ENCODE results near the gene PTPRK. TPM values are rescaled to one million over a fixed set of nuclear protein-coding genes. Genes with fewer than 3 reads are reported as not detected.

PTPRK gene
- total RNA-seq, 1 experiment from 2014 or later, result 89.3 TPM

- no peak overlapping the region for H3K27ac ChIP-seq
- 0 out of 2 replicates have a peak, but pooled peaks cover 5% of the 10 kb centered on the region for H3K36me3 ChIP-seq (ENCODE audit: low read depth)
- no TSS peak for BruUV-seq (replicated peaks)
- TF ChIP-seq EZH2 (IDR thresholded peaks at IDR 0.05; ENCODE audit: low read depth) (no peak), CTCF (conservative IDR thresholded peaks at IDR 0.05) (no peak)
- peaks cover 53% of the 10 kb centered on the region for H3K79me2 ChIP-seq (ENCODE audit: low read depth)
- no peak overlapping the region for H3K4me3 ChIP-seq
- DNase-seq, result no peak
- CTCF ChIA-PET, result interaction anchor here (0.6 to 0.7 kb wide), 2 partner anchors 166 to 564 kb away, joined by 3 to 6 read pairs; no protein-coding TSS in a partner anchor
- H3K4me1 ChIP-seq (replicated peaks; ENCODE audit: insufficient read depth), result no peaks in the 10 kb centered on the region; the same call in 1 of the 2 replicates
- H3K9me2 ChIP-seq (ENCODE audit: insufficient read depth), result no peaks in the 10 kb centered on the region; the same call in 1 of the 2 replicates
- no peaks in the 10 kb centered on the region for H3K27me3 ChIP-seq (ENCODE audit: insufficient read depth, low read depth)
- H3K4me2 ChIP-seq, result no peak overlapping the region
- H3K9me3 ChIP-seq (ENCODE audit: insufficient read depth, low read depth), result 0 out of 2 replicates have a peak, but pooled peaks cover 3% of the 10 kb centered on the region
- 0 out of 2 replicates have a peak, but pooled peaks cover 4% of the 10 kb centered on the region for H3F3A ChIP-seq (ENCODE audit: insufficient read depth, low read depth)
- POLR2A ChIA-PET (ENCODE audit: unreplicated experiment), result no interaction called here
- intact Hi-C loops (cut with micrococcal nuclease; ENCODE audit: unreplicated experiment), result no loop called here
- no peak overlapping the region for H2AFZ ChIP-seq
- H4K20me1 ChIP-seq (ENCODE audit: insufficient read depth), result no peaks in the 10 kb centered on the region; the same call in 1 of the 2 replicates
Observed at GRCh38 chr6:128471907-128472306, 48.5 kb downstream of the PTPRK start.

DNA sequence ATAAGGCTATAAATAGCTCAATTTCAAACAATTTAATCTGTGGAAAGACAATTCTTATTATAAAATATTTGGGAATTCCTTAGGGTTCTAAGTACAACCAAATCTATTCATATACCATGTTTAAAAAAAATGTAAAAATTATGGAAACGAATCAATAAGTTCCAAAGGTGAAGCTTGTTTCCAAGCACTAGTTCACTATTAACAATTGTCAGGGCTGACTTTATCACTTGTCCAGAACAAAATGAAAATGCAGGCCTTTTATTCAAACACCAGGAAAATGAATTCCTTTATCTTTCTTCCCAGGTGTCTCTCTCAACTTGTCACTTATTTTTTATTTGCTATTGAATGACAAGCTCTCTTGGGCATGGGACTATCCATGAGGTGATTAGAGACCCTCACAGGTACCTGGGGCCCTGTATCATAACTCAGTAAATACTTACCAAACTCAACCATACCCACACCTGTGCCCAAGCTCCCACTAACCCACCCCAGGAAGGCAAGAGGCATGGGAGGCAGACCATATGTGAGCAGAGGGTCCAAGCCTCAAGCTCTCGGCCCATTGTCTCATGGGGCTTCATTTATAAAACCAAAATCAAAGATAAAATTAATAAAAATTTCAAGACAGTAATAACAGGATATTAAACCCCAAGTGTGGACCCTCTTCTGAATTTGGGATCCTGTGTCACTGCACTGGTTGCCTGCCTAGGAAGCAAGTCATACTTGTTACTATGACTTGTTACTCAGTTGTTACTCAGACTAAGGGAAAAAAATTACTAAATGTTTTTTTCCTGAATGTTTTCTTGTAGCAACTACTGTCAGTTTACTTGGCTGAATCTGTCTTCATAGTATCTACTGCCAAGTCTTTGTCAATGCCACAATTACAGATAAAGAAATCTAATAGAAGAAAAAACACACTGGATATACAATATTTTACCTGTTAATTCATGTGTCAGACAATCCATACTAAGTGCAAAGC lies 54.7 kb downstream of the PTPRK start:
- no peak for DNase-seq
- BruUV-seq (replicated peaks), result no TSS peak
- 0 out of 2 replicates have a peak, but pooled peaks cover 7% of the 10 kb centered on the region for H3K4me1 ChIP-seq (replicated peaks; ENCODE audit: insufficient read depth)
- peaks cover 10% of the 10 kb centered on the region for H3K36me3 ChIP-seq (ENCODE audit: low read depth)
- H3K4me2 ChIP-seq, result no peak overlapping the region
- TF ChIP-seq CTCF (conservative IDR thresholded peaks at IDR 0.05), result no peak
- TF ChIP-seq EZH2 (IDR thresholded peaks at IDR 0.05; ENCODE audit: low read depth), result no peak
- no peak overlapping the region for H3K4me3 ChIP-seq
- H4K20me1 ChIP-seq (ENCODE audit: insufficient read depth), result peaks cover 4% of the 10 kb centered on the region
- H2AFZ ChIP-seq, result no peak overlapping the region
- ChIA-PET CTCF (no interaction called here), POLR2A (ENCODE audit: unreplicated experiment) (interaction anchor here (0.6 kb wide), 1 partner anchor 52 kb away, joined by 8 read pairs; no protein-coding TSS in a partner anchor)
- H3K27ac ChIP-seq, result no peak overlapping the region
- H3K9me2 ChIP-seq (ENCODE audit: insufficient read depth), result no peaks in the 10 kb centered on the region
- intact Hi-C loops (cut with micrococcal nuclease; ENCODE audit: unreplicated experiment), result no loop called here
- H3K9me3 ChIP-seq (ENCODE audit: insufficient read depth, low read depth), result no peaks in the 10 kb centered on the region; the same call in 1 of the 2 replicates
- H3K27me3 ChIP-seq (ENCODE audit: insufficient read depth, low read depth), result no peaks in the 10 kb centered on the region
- H3K79me2 ChIP-seq (ENCODE audit: low read depth), result peaks cover 60% of the 10 kb centered on the region
- peaks cover 11% of the 10 kb centered on the region for H3F3A ChIP-seq (ENCODE audit: insufficient read depth, low read depth)

GRCh38 chr6:128464790-128465189 lies 55.6 kb downstream of the PTPRK start:
- H3K36me3 ChIP-seq (ENCODE audit: low read depth), result peaks cover 10% of the 10 kb centered on the region
- no peak overlapping the region for H3K4me2 ChIP-seq
- H3K9me2 ChIP-seq (ENCODE audit: insufficient read depth), result no peaks in the 10 kb centered on the region
- CTCF ChIA-PET, result no interaction called here
- no peak for TF ChIP-seq EZH2 (IDR thresholded peaks at IDR 0.05; ENCODE audit: low read depth)
- TF ChIP-seq CTCF (conservative IDR thresholded peaks at IDR 0.05), result no peak
- H3K27ac ChIP-seq, result no peak overlapping the region
- intact Hi-C loops (cut with micrococcal nuclease; ENCODE audit: unreplicated experiment), result no loop called here
- peaks cover 4% of the 10 kb centered on the region for H4K20me1 ChIP-seq (ENCODE audit: insufficient read depth)
- H2AFZ ChIP-seq, result no peak overlapping the region
- BruUV-seq (replicated peaks), result no TSS peak
- peaks cover 66% of the 10 kb centered on the region for H3K79me2 ChIP-seq (ENCODE audit: low read depth)
- POLR2A ChIA-PET (ENCODE audit: unreplicated experiment), result no interaction called here
- H3K4me3 ChIP-seq, result no peak overlapping the region
- 0 out of 2 replicates have a peak, but pooled peaks cover 7% of the 10 kb centered on the region for H3K4me1 ChIP-seq (replicated peaks; ENCODE audit: insufficient read depth)
- H3K27me3 ChIP-seq (ENCODE audit: insufficient read depth, low read depth), result no peaks in the 10 kb centered on the region
- H3K9me3 ChIP-seq (ENCODE audit: insufficient read depth, low read depth), result no peaks in the 10 kb centered on the region; the same call in 1 of the 2 replicates
- peaks cover 11% of the 10 kb centered on the region for H3F3A ChIP-seq (ENCODE audit: insufficient read depth, low read depth)
- no peak for DNase-seq
